ENCODE measurements around the gene FAM163B. TPM values are rescaled to one million over a fixed set of nuclear protein-coding genes. Genes with fewer than 3 reads are reported as not detected.

Gene FAM163B
- total RNA-seq, 1 experiment from 2014 or later = not detected

- Mint-ChIP-seq H3K27me3 (ENCODE audit: insufficient read depth, unreplicated experiment) (peaks cover 26% of the 10 kb centered on the region), H3K36me3 (ENCODE audit: insufficient read depth, unreplicated experiment) (no peaks in the 10 kb centered on the region), H3K4me1 (ENCODE audit: insufficient read depth, unreplicated experiment) (no peaks in the 10 kb centered on the region), H3K27ac (ENCODE audit: low read depth, unreplicated experiment) (no peak overlapping the region), H3K4me3 (ENCODE audit: unreplicated experiment) (no peak overlapping the region), H3K9me3 (ENCODE audit: unreplicated experiment) (no peaks in the 10 kb centered on the region)
- ChIA-PET CTCF (no interaction called here), POLR2A (interaction anchor here (0.6 kb wide), 1 partner anchor 178 kb away, joined by 3 read pairs; no protein-coding TSS in a partner anchor)
- no peak for TF ChIP-seq CTCF (IDR thresholded peaks at IDR 0.05; ENCODE audit: unreplicated experiment)
- no peak for DNase-seq (ENCODE audit: unreplicated experiment)
- intact Hi-C loops (cut with micrococcal nuclease) = no loop called here
- BruUV-seq (replicated peaks) = no TSS peak
Observed at GRCh38 chr9:133571391-133571890, 37.7 kb downstream of the FAM163B start.

- H3K27ac Mint-ChIP-seq (ENCODE audit: low read depth, unreplicated experiment) = no peak overlapping the region
- H3K4me3 Mint-ChIP-seq (ENCODE audit: unreplicated experiment) = no peak overlapping the region
- CTCF ChIA-PET = no interaction called here
- DNase-seq (ENCODE audit: unreplicated experiment) = no peak
- no peaks in the 10 kb centered on the region for H3K4me1 Mint-ChIP-seq (ENCODE audit: insufficient read depth, unreplicated experiment)
- POLR2A ChIA-PET = interaction anchor here (0.6 kb wide), 1 partner anchor 424 kb away, joined by 3 read pairs; no protein-coding TSS in a partner anchor
- intact Hi-C loops (cut with micrococcal nuclease) = no loop called here
- TF ChIP-seq CTCF (IDR thresholded peaks at IDR 0.05; ENCODE audit: unreplicated experiment) = no peak
- H3K36me3 Mint-ChIP-seq (ENCODE audit: insufficient read depth, unreplicated experiment) = no peaks in the 10 kb centered on the region
- BruUV-seq (replicated peaks) = no TSS peak
- H3K9me3 Mint-ChIP-seq (ENCODE audit: unreplicated experiment) = no peaks in the 10 kb centered on the region
- H3K27me3 Mint-ChIP-seq (ENCODE audit: insufficient read depth, unreplicated experiment) = peaks cover 18% of the 10 kb centered on the region
Observed at GRCh38 chr9:133570691-133571080, 38.5 kb downstream of the FAM163B start.

GRCh38 chr9:133569891-133570690, 39.1 kb downstream of the FAM163B start:
- DNase-seq (ENCODE audit: unreplicated experiment) = no peak
- Mint-ChIP-seq H3K4me1 (ENCODE audit: insufficient read depth, unreplicated experiment) (no peaks in the 10 kb centered on the region), H3K4me3 (ENCODE audit: unreplicated experiment) (no peak overlapping the region), H3K27ac (ENCODE audit: low read depth, unreplicated experiment) (no peak overlapping the region), H3K27me3 (ENCODE audit: insufficient read depth, unreplicated experiment) (peaks cover 12% of the 10 kb centered on the region), H3K36me3 (ENCODE audit: insufficient read depth, unreplicated experiment) (no peaks in the 10 kb centered on the region), H3K9me3 (ENCODE audit: unreplicated experiment) (no peaks in the 10 kb centered on the region)
- intact Hi-C loops (cut with micrococcal nuclease) = no loop called here
- ChIA-PET CTCF (no interaction called here), POLR2A (no interaction called here)
- no TSS peak for BruUV-seq (replicated peaks)
- TF ChIP-seq CTCF (IDR thresholded peaks at IDR 0.05; ENCODE audit: unreplicated experiment) = no peak

GRCh38 chr9:133569121-133569785, 39.9 kb downstream of the FAM163B start:
- POLR2A ChIA-PET = no interaction called here
- Mint-ChIP-seq H3K27ac (ENCODE audit: low read depth, unreplicated experiment) (no peak overlapping the region), H3K36me3 (ENCODE audit: insufficient read depth, unreplicated experiment) (no peaks in the 10 kb centered on the region), H3K4me3 (ENCODE audit: unreplicated experiment) (no peak overlapping the region), H3K9me3 (ENCODE audit: unreplicated experiment) (no peaks in the 10 kb centered on the region), H3K4me1 (ENCODE audit: insufficient read depth, unreplicated experiment) (no peaks in the 10 kb centered on the region), H3K27me3 (ENCODE audit: insufficient read depth, unreplicated experiment) (peaks cover 18% of the 10 kb centered on the region)
- TF ChIP-seq CTCF (IDR thresholded peaks at IDR 0.05; ENCODE audit: unreplicated experiment) = no peak
- intact Hi-C loops (cut with micrococcal nuclease) = no loop called here
- DNase-seq (ENCODE audit: unreplicated experiment) = no peak
- BruUV-seq (replicated peaks) = no TSS peak
- CTCF ChIA-PET = no interaction called here
